ENCODE data around the gene GCLC.

DNA sequence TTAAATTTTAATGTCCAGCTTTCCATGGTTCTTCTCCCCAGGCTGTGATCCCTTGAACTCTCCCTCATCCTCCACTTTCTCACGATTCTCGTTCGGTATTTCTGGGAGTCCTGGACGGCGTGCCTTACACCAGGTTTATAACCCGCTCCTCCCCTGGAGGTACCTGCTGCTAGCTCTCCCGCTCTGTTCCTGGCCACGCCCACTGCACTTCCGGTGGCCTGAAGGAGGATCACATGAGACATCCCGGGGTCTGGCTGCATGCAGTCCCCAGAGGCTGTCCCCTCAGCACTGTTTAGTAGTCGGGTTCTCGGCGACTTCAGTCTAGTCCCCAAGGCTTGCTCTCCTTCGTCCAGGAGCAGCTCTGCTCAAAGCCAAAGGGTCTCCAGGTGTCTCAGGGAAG, 28.4 kb upstream of the GCLC start:
- no peak for TF ChIP-seq POLR2A (IDR thresholded peaks at IDR 0.05)
- no peak for TF ChIP-seq POLR2AphosphoS5 (IDR thresholded peaks at IDR 0.05)

Measured in stomach (tissue), 4 donors.